DOHH2 (cell line): ENCODE measurements around the gene TNFRSF12A.
A peak's percentile ranks its signal among the peaks of the same experiment; 100 is the strongest.

Experiments used
- H3F3A ChIP-seq: fragments of 200-600 bp; sonication (generic), shearing (Covaris generic); 2 replicates; pipeline ENCODE4 v1.6.0; 2016; ENCODE audit warnings: antibody characterized with exemption, mild to moderate bottlenecking; ENCODE audit not compliant: control insufficient read depth, insufficient read depth
- H3K27ac ChIP-seq: fragments of 200-600 bp; sonication (generic); 2 replicates; pipeline ENCODE4 v1.5.1; 2014; ENCODE audit warnings: low read depth, mild to moderate bottlenecking, low read length, moderate library complexity
- H3K27me3 ChIP-seq: fragments of 200-600 bp; sonication (generic); 2 replicates; pipeline ENCODE4 v1.6.1; 2014; ENCODE audit warnings: mild to moderate bottlenecking, low read length, mixed read lengths; ENCODE audit not compliant: control insufficient read depth
- H3K36me3 ChIP-seq: fragments of 200-600 bp; sonication (generic); 2 replicates; pipeline ENCODE4 v1.6.1; 2014; ENCODE audit warnings: mild to moderate bottlenecking, low read length, moderate library complexity, mixed read lengths; ENCODE audit not compliant: control insufficient read depth
- H3K4me1 ChIP-seq: fragments of 200-600 bp; sonication (generic); 2 replicates; pipeline ENCODE4 v1.6.1; 2014; ENCODE audit warnings: mild to moderate bottlenecking, low read length, mixed read lengths; ENCODE audit not compliant: control insufficient read depth
- H3K4me2 ChIP-seq: fragments of 200-600 bp; sonication (generic); 2 replicates; pipeline ENCODE4 v1.6.0; 2014; ENCODE audit warnings: mild to moderate bottlenecking, low read length, moderate library complexity
- H3K4me3 ChIP-seq: fragments of 200-600 bp; sonication (generic); 2 replicates; pipeline ENCODE4 v1.5.1; 2014; ENCODE audit warnings: mild to moderate bottlenecking, low read length, mixed read lengths
- H3K79me2 ChIP-seq: fragments of 200-600 bp; sonication (generic); 2 replicates; pipeline ENCODE4 v1.6.1; 2014; ENCODE audit warnings: mild to moderate bottlenecking, low read length, mixed read lengths; ENCODE audit not compliant: control insufficient read depth
- H3K9me2 ChIP-seq: fragments of 200-600 bp; sonication (generic); replicated peaks from 2 replicates; pipeline ENCODE4 v1.6.1; 2014; ENCODE audit warnings: mild to moderate bottlenecking, low read length, mixed read lengths; ENCODE audit not compliant: control insufficient read depth
- H3K9me3 ChIP-seq: fragments of 200-600 bp; sonication (generic); 2 replicates; pipeline ENCODE4 v1.6.1; 2014; ENCODE audit warnings: antibody characterized with exemption, low read length, mixed read lengths; ENCODE audit not compliant: control insufficient read depth, insufficient read depth
- H4K20me1 ChIP-seq: fragments of 200-600 bp; sonication (generic); 2 replicates; pipeline ENCODE4 v1.6.0; 2014; ENCODE audit warnings: low read depth, mild to moderate bottlenecking, antibody characterized with exemption, low read length, moderate library complexity; ENCODE audit not compliant: control insufficient read depth, insufficient read depth
- EZH2phosphoT487 ChIP-seq: fragments of 200-600 bp; sonication (generic); IDR thresholded peaks from 2 replicates; pipeline ENCODE4 v1.6.1; 2017; ENCODE audit warnings: borderline replicate concordance, mild to moderate bottlenecking, antibody characterized with exemption, low read length, moderate library complexity, mixed read lengths
- TF ChIP-seq, protein P1 (sequence below): fragments of 200-600 bp; sonication (generic); IDR thresholded peaks from one replicate; pipeline ENCODE4 v1.5.1; 2014; ENCODE audit warnings: antibody characterized with exemption, mild to moderate bottlenecking, low read depth, low read length; ENCODE audit not compliant: poor library complexity, severe bottlenecking

Gene TNFRSF12A

DNA sequence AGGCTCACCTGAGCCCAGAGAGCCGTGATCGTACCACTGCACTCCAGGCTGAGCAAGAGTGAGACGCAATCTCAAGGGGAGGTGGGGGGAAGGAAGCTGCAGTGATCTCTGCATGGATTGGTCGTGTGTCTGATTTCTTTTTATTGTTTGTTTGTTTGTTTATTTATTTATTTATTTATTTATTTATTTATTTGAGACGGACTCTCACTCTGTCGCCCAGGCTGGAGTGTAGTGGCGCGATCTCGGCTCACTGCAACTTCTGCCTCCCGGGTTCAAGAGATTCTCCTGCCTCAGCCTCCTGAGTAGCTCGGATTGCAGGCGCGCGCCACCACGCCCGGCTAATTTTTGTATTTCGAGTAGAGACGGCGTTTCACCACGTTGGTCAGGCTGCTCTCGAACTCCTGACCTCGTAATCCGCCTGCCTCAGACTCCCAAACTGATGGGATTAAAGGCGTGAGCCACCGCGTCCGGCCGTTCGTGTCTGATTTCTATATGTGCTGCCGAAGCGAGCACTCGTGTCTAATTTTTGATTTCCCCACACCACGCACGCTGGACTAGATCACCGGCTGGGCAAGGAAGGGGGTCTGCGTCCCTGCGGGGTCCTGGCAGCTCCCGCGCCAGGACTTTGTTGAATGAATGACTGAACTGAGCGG, 448 bp upstream of the TNFRSF12A start:
- H3K27ac ChIP-seq, result no peak overlapping the region
- peaks cover 11% of the 10 kb centered on the region; the same call in 1 of the 2 replicates for H3F3A ChIP-seq
- no peaks in the 10 kb centered on the region for H3K36me3 ChIP-seq
- peaks cover 36% of the 10 kb centered on the region for H3K4me1 ChIP-seq
- no peaks in the 10 kb centered on the region for H3K9me3 ChIP-seq
- no peaks in the 10 kb centered on the region for H4K20me1 ChIP-seq
- no peak for TF ChIP-seq EZH2phosphoT487
- TF ChIP-seq, protein P1, sequence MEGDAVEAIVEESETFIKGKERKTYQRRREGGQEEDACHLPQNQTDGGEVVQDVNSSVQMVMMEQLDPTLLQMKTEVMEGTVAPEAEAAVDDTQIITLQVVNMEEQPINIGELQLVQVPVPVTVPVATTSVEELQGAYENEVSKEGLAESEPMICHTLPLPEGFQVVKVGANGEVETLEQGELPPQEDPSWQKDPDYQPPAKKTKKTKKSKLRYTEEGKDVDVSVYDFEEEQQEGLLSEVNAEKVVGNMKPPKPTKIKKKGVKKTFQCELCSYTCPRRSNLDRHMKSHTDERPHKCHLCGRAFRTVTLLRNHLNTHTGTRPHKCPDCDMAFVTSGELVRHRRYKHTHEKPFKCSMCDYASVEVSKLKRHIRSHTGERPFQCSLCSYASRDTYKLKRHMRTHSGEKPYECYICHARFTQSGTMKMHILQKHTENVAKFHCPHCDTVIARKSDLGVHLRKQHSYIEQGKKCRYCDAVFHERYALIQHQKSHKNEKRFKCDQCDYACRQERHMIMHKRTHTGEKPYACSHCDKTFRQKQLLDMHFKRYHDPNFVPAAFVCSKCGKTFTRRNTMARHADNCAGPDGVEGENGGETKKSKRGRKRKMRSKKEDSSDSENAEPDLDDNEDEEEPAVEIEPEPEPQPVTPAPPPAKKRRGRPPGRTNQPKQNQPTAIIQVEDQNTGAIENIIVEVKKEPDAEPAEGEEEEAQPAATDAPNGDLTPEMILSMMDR, result no peak
- H3K4me2 ChIP-seq, result peak overlapping the region; percentile 89
- H3K9me2 ChIP-seq, result no peaks in the 10 kb centered on the region
- no peaks in the 10 kb centered on the region for H3K79me2 ChIP-seq
- peak overlapping the region; percentile 68 for H3K4me3 ChIP-seq
- no peaks in the 10 kb centered on the region for H3K27me3 ChIP-seq

DNA sequence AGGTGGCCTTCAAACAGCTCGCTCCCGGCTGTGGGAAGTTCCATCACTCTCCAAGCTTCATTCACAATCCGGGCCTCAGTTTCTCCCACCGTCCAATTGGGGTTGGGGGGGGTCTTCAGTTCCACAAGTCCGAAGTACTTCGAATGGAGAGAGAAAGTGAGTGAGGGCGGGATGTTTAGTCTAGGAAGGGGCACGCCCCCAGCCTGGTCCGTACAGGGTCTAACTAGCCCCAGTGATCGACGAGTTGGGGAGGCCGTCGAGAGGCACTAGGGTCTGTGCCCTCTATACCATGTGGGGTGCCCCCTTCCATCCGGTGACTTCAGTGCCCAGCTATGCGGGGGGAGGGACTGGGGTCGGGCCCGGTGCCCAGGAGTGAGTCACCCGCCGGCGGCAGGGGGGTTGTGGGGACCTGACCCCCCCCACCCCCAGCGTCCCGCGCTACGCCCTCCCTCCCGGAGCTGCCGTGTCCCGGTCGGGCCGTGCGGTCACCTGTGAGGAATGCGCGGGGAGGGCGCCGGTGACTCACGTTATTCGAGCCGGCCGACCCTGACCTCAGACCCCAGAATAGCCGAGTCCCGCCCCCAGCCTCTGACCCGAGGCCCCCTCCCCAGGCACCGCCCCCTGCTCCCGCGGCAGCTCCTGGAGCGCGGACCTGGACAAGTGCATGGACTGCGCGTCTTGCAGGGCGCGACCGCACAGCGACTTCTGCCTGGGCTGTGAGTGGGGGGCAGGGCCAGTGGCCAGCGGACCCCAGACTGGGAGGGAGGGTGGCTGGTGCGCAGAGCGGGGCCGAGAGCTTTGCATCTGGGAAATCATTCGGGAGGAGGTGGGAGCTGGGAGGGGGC, 658 bp downstream of the TNFRSF12A start:
- peaks cover 2% of the 10 kb centered on the region; the same call in 1 of the 2 replicates for H3K36me3 ChIP-seq
- peak overlapping the region; percentile 89 for H3K4me2 ChIP-seq
- H3K9me2 ChIP-seq, result no peaks in the 10 kb centered on the region
- H3K27me3 ChIP-seq, result no peaks in the 10 kb centered on the region
- no peak for TF ChIP-seq EZH2phosphoT487
- TF ChIP-seq, protein P1, result no peak
- H3K79me2 ChIP-seq, result peaks cover 5% of the 10 kb centered on the region
- no peaks in the 10 kb centered on the region for H4K20me1 ChIP-seq
- peaks cover 11% of the 10 kb centered on the region; the same call in 1 of the 2 replicates for H3F3A ChIP-seq
- no peak overlapping the region for H3K27ac ChIP-seq
- H3K4me3 ChIP-seq, result peak overlapping the region; percentile 68
- peaks cover 36% of the 10 kb centered on the region for H3K4me1 ChIP-seq
- no peaks in the 10 kb centered on the region for H3K9me3 ChIP-seq

DNA sequence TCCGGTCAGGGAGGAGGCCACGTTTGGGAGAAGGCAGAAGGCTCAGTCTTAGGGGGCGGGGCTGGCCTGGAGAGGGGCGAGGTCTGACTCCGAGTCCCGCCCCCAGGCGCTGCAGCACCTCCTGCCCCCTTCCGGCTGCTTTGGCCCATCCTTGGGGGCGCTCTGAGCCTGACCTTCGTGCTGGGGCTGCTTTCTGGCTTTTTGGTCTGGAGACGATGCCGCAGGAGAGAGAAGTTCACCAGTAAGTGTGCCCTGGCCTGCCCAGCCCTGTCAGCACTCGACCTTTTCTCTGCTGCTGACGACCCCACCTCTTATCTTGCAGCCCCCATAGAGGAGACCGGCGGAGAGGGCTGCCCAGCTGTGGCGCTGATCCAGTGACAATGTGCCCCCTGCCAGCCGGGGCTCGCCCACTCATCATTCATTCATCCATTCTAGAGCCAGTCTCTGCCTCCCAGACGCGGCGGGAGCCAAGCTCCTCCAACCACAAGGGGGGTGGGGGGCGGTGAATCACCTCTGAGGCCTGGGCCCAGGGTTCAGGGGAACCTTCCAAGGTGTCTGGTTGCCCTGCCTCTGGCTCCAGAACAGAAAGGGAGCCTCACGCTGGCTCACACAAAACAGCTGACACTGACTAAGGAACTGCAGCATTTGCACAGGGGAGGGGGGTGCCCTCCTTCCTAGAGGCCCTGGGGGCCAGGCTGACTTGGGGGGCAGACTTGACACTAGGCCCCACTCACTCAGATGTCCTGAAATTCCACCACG, 1.5 kb downstream of the TNFRSF12A start:
- H3K9me3 ChIP-seq, result no peaks in the 10 kb centered on the region
- H3K4me1 ChIP-seq, result peaks cover 36% of the 10 kb centered on the region
- H3K9me2 ChIP-seq, result no peaks in the 10 kb centered on the region
- H3K4me3 ChIP-seq, result peak overlapping the region; percentile 68
- no peak for TF ChIP-seq EZH2phosphoT487
- TF ChIP-seq, protein P1, result peak; percentile 72
- peaks cover 5% of the 10 kb centered on the region for H3K79me2 ChIP-seq
- H3F3A ChIP-seq, result peaks cover 11% of the 10 kb centered on the region; the same call in 1 of the 2 replicates
- H3K36me3 ChIP-seq, result peaks cover 10% of the 10 kb centered on the region
- no peaks in the 10 kb centered on the region for H3K27me3 ChIP-seq
- peak overlapping the region; percentile 89 for H3K4me2 ChIP-seq
- no peaks in the 10 kb centered on the region for H4K20me1 ChIP-seq
- no peak overlapping the region for H3K27ac ChIP-seq
